Parathyroid adenoma (tissue), 2 donors: ENCODE results near the gene RASSF7.

Experiments used
- H2AFZ ChIP-seq: fragments of 300-600 bp; sonication (generic); one replicate; pipeline ENCODE4 v1.7.0; 2017; ENCODE audit warnings: antibody characterized with exemption, mild to moderate bottlenecking
- H3K27ac ChIP-seq: fragments of 300-600 bp; sonication (generic); one replicate; pipeline ENCODE4 v1.7.0; 2017
- H3K27me3 ChIP-seq: fragments of 300-600 bp; sonication (generic); one replicate; pipeline ENCODE4 v1.7.0; 2017; ENCODE audit warnings: low read length; ENCODE audit not compliant: control insufficient read depth, insufficient read depth
- H3K36me3 ChIP-seq: fragments of 300-600 bp; sonication (generic); one replicate; pipeline ENCODE4 v1.7.0; 2017; ENCODE audit warnings: low read length; ENCODE audit not compliant: control insufficient read depth, insufficient read depth
- H3K4me1 ChIP-seq: fragments of 300-600 bp; sonication (generic); one replicate; pipeline ENCODE4 v1.7.0; 2017; ENCODE audit warnings: control low read depth
- H3K4me2 ChIP-seq: fragments of 300-600 bp; sonication (generic); one replicate; pipeline ENCODE4 v1.7.0; 2017; ENCODE audit warnings: low read length
- H3K4me3 ChIP-seq: fragments of 300-600 bp; sonication (generic); one replicate; pipeline ENCODE4 v1.7.0; 2017; ENCODE audit warnings: low read depth, low read length
- H3K79me2 ChIP-seq: fragments of 300-600 bp; sonication (generic); one replicate; pipeline ENCODE4 v1.7.0; 2017; ENCODE audit warnings: control low read depth
- H3K9ac ChIP-seq: fragments of 300-600 bp; sonication (generic); one replicate; pipeline ENCODE4 v1.7.0; 2017; ENCODE audit warnings: mild to moderate bottlenecking
- H3K9me3 ChIP-seq: fragments of 300-600 bp; sonication (generic); one replicate; pipeline ENCODE4 v1.7.0; 2017; ENCODE audit warnings: low read length; ENCODE audit not compliant: control insufficient read depth
- CTCF ChIP-seq: fragments of 300-600 bp; sonication (generic); IDR thresholded peaks from one replicate; pipeline ENCODE4 v1.7.0; 2017; ENCODE audit warnings: antibody characterized with exemption, mild to moderate bottlenecking
- donor health status: primary hyperparathyroidism.

RASSF7 gene

GRCh38 chr11:603154-603553 is 42.4 kb downstream of the RASSF7 start:
- Histone ChIP-seq H3K27ac (no peak overlapping the region), H3K36me3 (no peaks in the 10 kb centered on the region), H3K4me3 (no peak overlapping the region), H2AFZ (no peak overlapping the region), H3K9me3 (no peaks in the 10 kb centered on the region), H3K79me2 (no peaks in the 10 kb centered on the region), H3K4me2 (no peak overlapping the region), H3K27me3 (no peaks in the 10 kb centered on the region), H3K9ac (no peak overlapping the region), H3K4me1 (no peaks in the 10 kb centered on the region)
- no peak for TF ChIP-seq CTCF

GRCh38 chr11:605286-606129 is 44.7 kb downstream of the RASSF7 start:
- H3K27me3 ChIP-seq, result no peaks in the 10 kb centered on the region
- no peak overlapping the region for H3K4me3 ChIP-seq
- no peaks in the 10 kb centered on the region for H3K36me3 ChIP-seq
- H3K27ac ChIP-seq, result no peak overlapping the region
- no peaks in the 10 kb centered on the region for H3K79me2 ChIP-seq
- no peaks in the 10 kb centered on the region for H3K4me1 ChIP-seq
- H2AFZ ChIP-seq, result no peak overlapping the region
- H3K4me2 ChIP-seq, result no peak overlapping the region
- no peaks in the 10 kb centered on the region for H3K9me3 ChIP-seq
- H3K9ac ChIP-seq, result no peak overlapping the region
- no peak for TF ChIP-seq CTCF

- no peak overlapping the region for H3K9ac ChIP-seq
- no peaks in the 10 kb centered on the region for H3K9me3 ChIP-seq
- no peak overlapping the region for H3K4me3 ChIP-seq
- no peak for TF ChIP-seq CTCF
- no peak overlapping the region for H3K27ac ChIP-seq
- H3K36me3 ChIP-seq, result no peaks in the 10 kb centered on the region
- no peak overlapping the region for H3K4me2 ChIP-seq
- H3K4me1 ChIP-seq, result no peaks in the 10 kb centered on the region
- H3K79me2 ChIP-seq, result no peaks in the 10 kb centered on the region
- H3K27me3 ChIP-seq, result no peaks in the 10 kb centered on the region
- no peak overlapping the region for H2AFZ ChIP-seq
These were observed 45.5 kb downstream of the RASSF7 start for GRCh38 chr11:606245-606644.

- H3K4me1 ChIP-seq, result no peaks in the 10 kb centered on the region
- no peak overlapping the region for H3K4me3 ChIP-seq
- TF ChIP-seq CTCF, result no peak
- H3K36me3 ChIP-seq, result no peaks in the 10 kb centered on the region
- no peaks in the 10 kb centered on the region for H3K9me3 ChIP-seq
- H3K27ac ChIP-seq, result no peak overlapping the region
- no peaks in the 10 kb centered on the region for H3K79me2 ChIP-seq
- no peak overlapping the region for H2AFZ ChIP-seq
- H3K27me3 ChIP-seq, result no peaks in the 10 kb centered on the region
- H3K9ac ChIP-seq, result no peak overlapping the region
- no peak overlapping the region for H3K4me2 ChIP-seq
These were observed 46.4 kb downstream of the RASSF7 start for GRCh38 chr11:607020-607780.
